ENCODE data around the gene EVI5L.

Gene EVI5L

DNA sequence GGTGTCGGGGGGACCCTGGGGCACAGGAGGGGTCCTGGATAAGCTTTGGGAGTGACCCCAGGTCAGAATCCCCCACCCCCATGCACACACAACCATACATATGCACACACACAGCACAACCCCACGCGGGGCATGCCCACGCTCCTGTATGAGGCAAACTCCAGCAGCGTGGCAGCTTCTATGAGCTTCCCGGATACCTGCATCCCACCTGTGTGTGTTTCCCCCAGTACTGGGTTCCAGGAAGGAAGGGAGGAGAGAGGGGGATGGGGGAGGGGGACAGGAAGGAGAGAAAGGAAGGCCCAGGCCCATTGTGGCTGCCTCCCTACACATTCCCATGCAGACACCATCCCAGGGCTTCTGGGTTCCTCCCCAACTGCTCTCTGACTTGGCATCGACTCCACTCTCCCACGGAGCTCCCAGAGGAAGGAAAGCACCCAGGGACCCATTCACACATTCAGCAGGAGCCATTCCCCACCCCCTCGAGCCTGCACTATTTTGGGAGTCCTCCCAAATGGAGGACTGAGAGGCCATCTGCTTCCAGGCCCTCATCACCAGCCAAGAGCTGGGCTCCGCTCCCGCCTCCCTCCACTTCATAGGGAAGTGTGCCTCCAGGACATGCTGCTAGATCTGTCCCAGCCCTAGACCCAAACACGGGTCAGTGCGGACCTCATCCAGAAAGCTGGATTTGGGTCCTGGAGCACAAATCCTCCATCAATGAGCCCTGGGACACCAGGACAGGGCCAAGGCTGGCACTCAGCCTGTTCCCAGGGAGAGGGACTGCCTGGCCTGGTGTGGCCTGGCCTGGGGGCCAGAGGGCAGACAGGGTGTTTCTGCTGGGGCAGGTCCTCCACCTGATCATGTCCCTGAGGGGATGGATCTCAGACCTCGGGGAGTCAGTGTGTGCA lies 30.9 kb downstream of the EVI5L start:
- Histone ChIP-seq H3K36me3 (ENCODE audit: insufficient read depth, low read length) (no peaks in the 10 kb centered on the region), H3K27me3 (ENCODE audit: insufficient read depth, low read length, poor library complexity, severe bottlenecking) (no peaks in the 10 kb centered on the region), H3K4me1 (ENCODE audit: insufficient read depth, low read length, poor library complexity, severe bottlenecking) (no peaks in the 10 kb centered on the region), H4K20me1 (ENCODE audit: insufficient read depth, low read length, poor library complexity, severe bottlenecking) (no peaks in the 10 kb centered on the region), H2AFZ (ENCODE audit: low read length) (no peak overlapping the region), H3K9me3 (ENCODE audit: insufficient read depth, low read depth, low read length) (no peaks in the 10 kb centered on the region), H3K4me3 (ENCODE audit: low read length, poor library complexity, severe bottlenecking) (no peak overlapping the region), H3F3A (ENCODE audit: low read depth) (no peaks in the 10 kb centered on the region), H3K9ac (ENCODE audit: low read depth, low read length, poor library complexity, severe bottlenecking) (no peak overlapping the region), H3K79me2 (ENCODE audit: insufficient read depth, low read length) (no peaks in the 10 kb centered on the region), H3K9me2 (replicated peaks; ENCODE audit: low read depth, low read length) (no peaks in the 10 kb centered on the region), H3K4me2 (ENCODE audit: low read depth, low read length, poor library complexity, severe bottlenecking) (no peak overlapping the region)
- TF ChIP-seq EZH2phosphoT487 (IDR thresholded peaks at IDR 0.05; ENCODE audit: borderline replicate concordance): no peak
- TF ChIP-seq, protein P1, sequence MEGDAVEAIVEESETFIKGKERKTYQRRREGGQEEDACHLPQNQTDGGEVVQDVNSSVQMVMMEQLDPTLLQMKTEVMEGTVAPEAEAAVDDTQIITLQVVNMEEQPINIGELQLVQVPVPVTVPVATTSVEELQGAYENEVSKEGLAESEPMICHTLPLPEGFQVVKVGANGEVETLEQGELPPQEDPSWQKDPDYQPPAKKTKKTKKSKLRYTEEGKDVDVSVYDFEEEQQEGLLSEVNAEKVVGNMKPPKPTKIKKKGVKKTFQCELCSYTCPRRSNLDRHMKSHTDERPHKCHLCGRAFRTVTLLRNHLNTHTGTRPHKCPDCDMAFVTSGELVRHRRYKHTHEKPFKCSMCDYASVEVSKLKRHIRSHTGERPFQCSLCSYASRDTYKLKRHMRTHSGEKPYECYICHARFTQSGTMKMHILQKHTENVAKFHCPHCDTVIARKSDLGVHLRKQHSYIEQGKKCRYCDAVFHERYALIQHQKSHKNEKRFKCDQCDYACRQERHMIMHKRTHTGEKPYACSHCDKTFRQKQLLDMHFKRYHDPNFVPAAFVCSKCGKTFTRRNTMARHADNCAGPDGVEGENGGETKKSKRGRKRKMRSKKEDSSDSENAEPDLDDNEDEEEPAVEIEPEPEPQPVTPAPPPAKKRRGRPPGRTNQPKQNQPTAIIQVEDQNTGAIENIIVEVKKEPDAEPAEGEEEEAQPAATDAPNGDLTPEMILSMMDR (conservative IDR thresholded peaks at IDR 0.05; ENCODE audit: low read length): no peak

- Histone ChIP-seq H3F3A (ENCODE audit: low read depth) (no peaks in the 10 kb centered on the region), H4K20me1 (ENCODE audit: insufficient read depth, low read length, poor library complexity, severe bottlenecking) (no peaks in the 10 kb centered on the region), H3K27me3 (ENCODE audit: insufficient read depth, low read length, poor library complexity, severe bottlenecking) (no peaks in the 10 kb centered on the region), H3K9ac (ENCODE audit: low read depth, low read length, poor library complexity, severe bottlenecking) (no peak overlapping the region), H3K9me3 (ENCODE audit: insufficient read depth, low read depth, low read length) (no peaks in the 10 kb centered on the region), H3K36me3 (ENCODE audit: insufficient read depth, low read length) (no peaks in the 10 kb centered on the region), H3K4me2 (ENCODE audit: low read depth, low read length, poor library complexity, severe bottlenecking) (no peak overlapping the region), H3K4me3 (ENCODE audit: low read length, poor library complexity, severe bottlenecking) (no peak overlapping the region), H2AFZ (ENCODE audit: low read length) (no peak overlapping the region), H3K4me1 (ENCODE audit: insufficient read depth, low read length, poor library complexity, severe bottlenecking) (no peaks in the 10 kb centered on the region), H3K9me2 (replicated peaks; ENCODE audit: low read depth, low read length) (no peaks in the 10 kb centered on the region), H3K79me2 (ENCODE audit: insufficient read depth, low read length) (no peaks in the 10 kb centered on the region)
- TF ChIP-seq, protein P1 (conservative IDR thresholded peaks at IDR 0.05; ENCODE audit: low read length): no peak
- no peak for TF ChIP-seq EZH2phosphoT487 (IDR thresholded peaks at IDR 0.05; ENCODE audit: borderline replicate concordance)
Observed at GRCh38 chr19:7861619-7862412, 31.8 kb downstream of the EVI5L start.

- no peaks in the 10 kb centered on the region for H3K27me3 ChIP-seq (ENCODE audit: insufficient read depth, low read length, poor library complexity, severe bottlenecking)
- no peak overlapping the region for H3K9ac ChIP-seq (ENCODE audit: low read depth, low read length, poor library complexity, severe bottlenecking)
- TF ChIP-seq, protein P1 (conservative IDR thresholded peaks at IDR 0.05; ENCODE audit: low read length): no peak
- no peak for TF ChIP-seq EZH2phosphoT487 (IDR thresholded peaks at IDR 0.05; ENCODE audit: borderline replicate concordance)
- H3K4me2 ChIP-seq (ENCODE audit: low read depth, low read length, poor library complexity, severe bottlenecking): no peak overlapping the region
- H2AFZ ChIP-seq (ENCODE audit: low read length): no peak overlapping the region
- no peaks in the 10 kb centered on the region for H3K9me3 ChIP-seq (ENCODE audit: insufficient read depth, low read depth, low read length)
- no peaks in the 10 kb centered on the region for H4K20me1 ChIP-seq (ENCODE audit: insufficient read depth, low read length, poor library complexity, severe bottlenecking)
- no peaks in the 10 kb centered on the region for H3K79me2 ChIP-seq (ENCODE audit: insufficient read depth, low read length)
- no peaks in the 10 kb centered on the region for H3K9me2 ChIP-seq (replicated peaks; ENCODE audit: low read depth, low read length)
- no peaks in the 10 kb centered on the region for H3K4me1 ChIP-seq (ENCODE audit: insufficient read depth, low read length, poor library complexity, severe bottlenecking)
- no peaks in the 10 kb centered on the region for H3F3A ChIP-seq (ENCODE audit: low read depth)
- no peaks in the 10 kb centered on the region for H3K36me3 ChIP-seq (ENCODE audit: insufficient read depth, low read length)
- no peak overlapping the region for H3K4me3 ChIP-seq (ENCODE audit: low read length, poor library complexity, severe bottlenecking)
Observed at GRCh38 chr19:7862413-7862951, 32.5 kb downstream of the EVI5L start.
